Neural progenitor cell (in vitro differentiated cells): Measurements from ENCODE around the gene IRF5. TPM values are rescaled to one million over a fixed set of nuclear protein-coding genes. Genes with fewer than 3 reads are reported as not detected.

Source experiments
- DNase-seq: peaks from one replicate; pipeline ENCODE4 v3.0.0-alpha.2; 2016; ENCODE audit warnings: low spot score
- H2AFZ ChIP-seq: fragments of 200-600 bp; sonication (generic); replicated peaks from 2 replicates; pipeline ENCODE4 v1.6.1; 2016; ENCODE audit warnings: antibody characterized with exemption
- H3F3A ChIP-seq: fragments of 200-600 bp; sonication (generic); 2 replicates; pipeline ENCODE4 v1.6.1; 2016; ENCODE audit warnings: antibody characterized with exemption, low read depth
- H3K27ac ChIP-seq: fragments of 200-600 bp; sonication (generic); 2 replicates; pipeline ENCODE4 v1.5.1; 2016; ENCODE audit warnings: mild to moderate bottlenecking
- H3K27me3 ChIP-seq: fragments of 200-600 bp; sonication (generic); 2 replicates; pipeline ENCODE4 v1.6.1; 2016; ENCODE audit warnings: mild to moderate bottlenecking, moderate library complexity
- H3K36me3 ChIP-seq: fragments of 200-600 bp; sonication (generic); 2 replicates; pipeline ENCODE4 v1.5.1; 2016
- H3K4me1 ChIP-seq: fragments of 200-600 bp; sonication (generic); 2 replicates; pipeline ENCODE4 v1.6.1; 2016; ENCODE audit warnings: mixed run types
- H3K4me2 ChIP-seq: fragments of 200-600 bp; sonication (generic); 2 replicates; pipeline ENCODE4 v1.6.1; 2016
- H3K4me3 ChIP-seq: fragments of 200-600 bp; sonication (generic); 2 replicates; pipeline ENCODE4 v1.5.1; 2016
- H3K79me2 ChIP-seq: fragments of 200-600 bp; sonication (generic); 2 replicates; pipeline ENCODE4 v1.6.1; 2016; ENCODE audit warnings: low read depth
- H3K9ac ChIP-seq: fragments of 200-600 bp; sonication (generic); 2 replicates; pipeline ENCODE4 v1.6.1; 2016
- H3K9me3 ChIP-seq: fragments of 200-600 bp; sonication (generic); 2 replicates; pipeline ENCODE4 v1.5.1; 2016; ENCODE audit warnings: low read depth
- H4K20me1 ChIP-seq: fragments of 200-600 bp; sonication (generic); 2 replicates; pipeline ENCODE4 v1.6.1; 2016; ENCODE audit warnings: low read depth
- H3K27ac Mint-ChIP-seq: 3 replicates; pipeline ENCODE4 v1.8.0; 2021; ENCODE audit warnings: mixed read lengths
- H3K27me3 Mint-ChIP-seq: 2 replicates; pipeline ENCODE4 v1.8.0; 2022; ENCODE audit warnings: low read depth, mild to moderate bottlenecking, inconsistent platforms, moderate library complexity, mixed read lengths; ENCODE audit not compliant: insufficient read depth
- H3K36me3 Mint-ChIP-seq: 3 replicates; pipeline ENCODE4 v1.8.0; 2021; ENCODE audit warnings: mixed read lengths
- H3K4me1 Mint-ChIP-seq: 3 replicates; pipeline ENCODE4 v1.8.0; 2021; ENCODE audit warnings: mixed read lengths
- H3K4me3 Mint-ChIP-seq: 3 replicates; pipeline ENCODE4 v1.8.0; 2021; ENCODE audit warnings: mild to moderate bottlenecking, moderate library complexity, mixed read lengths
- H3K9me3 Mint-ChIP-seq: 3 replicates; pipeline ENCODE4 v1.8.0; 2020; ENCODE audit warnings: mixed read lengths
- CTCF ChIP-seq: fragments of 200-600 bp; sonication (generic); IDR thresholded peaks from 2 replicates; pipeline ENCODE4 v1.5.1; 2017; ENCODE audit warnings: antibody characterized with exemption, mild to moderate bottlenecking
- EZH2 ChIP-seq: fragments of 200-600 bp; sonication (generic); IDR thresholded peaks from 2 replicates; pipeline ENCODE4 v1.6.1; 2017; ENCODE audit warnings: antibody characterized with exemption, mild to moderate bottlenecking, moderate library complexity
- EZH2phosphoT487 ChIP-seq: fragments of 200-600 bp; sonication (generic); IDR thresholded peaks from 2 replicates; pipeline ENCODE4 v1.6.1; 2017; ENCODE audit warnings: antibody characterized with exemption
- total RNA-seq: library from RNA; depleted of rRNA; stranded (reverse); fragments of >200 nt; gene quantifications from 2 replicates; pipeline ENCODE4 v1.2.3, GENCODE V29; 2015; ENCODE audit warnings: low replicate concordance

Gene IRF5
- total RNA-seq, 1 donor from 2014 or later: 0.22 TPM

GRCh38 chr7:128963327-128963757, 25.6 kb downstream of the IRF5 start:
- no peaks in the 10 kb centered on the region for H3K9me3 Mint-ChIP-seq
- Histone ChIP-seq H2AFZ (no peak overlapping the region), H3K4me1 (no peaks in the 10 kb centered on the region), H3K27ac (no peak overlapping the region), H3K4me3 (no peak overlapping the region), H3K36me3 (peaks cover 26% of the 10 kb centered on the region), H3K79me2 (no peaks in the 10 kb centered on the region), H4K20me1 (no peaks in the 10 kb centered on the region), H3K27me3 (no peaks in the 10 kb centered on the region), H3K9me3 (no peaks in the 10 kb centered on the region), H3K4me2 (no peak overlapping the region), H3F3A (no peaks in the 10 kb centered on the region), H3K9ac (no peak overlapping the region)
- no peak overlapping the region for H3K4me3 Mint-ChIP-seq
- H3K4me1 Mint-ChIP-seq: no peaks in the 10 kb centered on the region
- peaks cover 51% of the 10 kb centered on the region for H3K36me3 Mint-ChIP-seq
- no peak for DNase-seq
- no peak overlapping the region for H3K27ac Mint-ChIP-seq
- H3K27me3 Mint-ChIP-seq: no peaks in the 10 kb centered on the region
- no peak for TF ChIP-seq EZH2phosphoT487
- TF ChIP-seq EZH2: no peak
- no peak for TF ChIP-seq CTCF

- Mint-ChIP-seq H3K4me1 (no peaks in the 10 kb centered on the region), H3K36me3 (peaks cover 45% of the 10 kb centered on the region), H3K4me3 (no peak overlapping the region), H3K27ac (no peak overlapping the region), H3K27me3 (no peaks in the 10 kb centered on the region), H3K9me3 (no peaks in the 10 kb centered on the region)
- Histone ChIP-seq H4K20me1 (no peaks in the 10 kb centered on the region), H2AFZ (no peak overlapping the region), H3K4me1 (no peaks in the 10 kb centered on the region), H3F3A (no peaks in the 10 kb centered on the region), H3K9me3 (no peaks in the 10 kb centered on the region), H3K79me2 (no peaks in the 10 kb centered on the region), H3K27me3 (no peaks in the 10 kb centered on the region), H3K36me3 (peaks cover 33% of the 10 kb centered on the region), H3K4me2 (no peak overlapping the region), H3K9ac (no peak overlapping the region), H3K4me3 (no peak overlapping the region), H3K27ac (no peak overlapping the region)
- no peak for DNase-seq
- TF ChIP-seq EZH2 (no peak), CTCF (no peak), EZH2phosphoT487 (no peak)
Observed at GRCh38 chr7:128968624-128969023, 30.9 kb downstream of the IRF5 start.

GRCh38 chr7:128974241-128974934, 36.7 kb downstream of the IRF5 start:
- H3K27me3 ChIP-seq: no peaks in the 10 kb centered on the region
- no peak overlapping the region for H3K27ac Mint-ChIP-seq
- H3K27ac ChIP-seq: no peak overlapping the region
- no peak overlapping the region for H3K4me3 Mint-ChIP-seq
- H3K79me2 ChIP-seq: no peaks in the 10 kb centered on the region
- H3K9ac ChIP-seq: no peak overlapping the region
- H3K27me3 Mint-ChIP-seq: no peaks in the 10 kb centered on the region
- H3K4me1 Mint-ChIP-seq: no peaks in the 10 kb centered on the region
- no peaks in the 10 kb centered on the region for H3F3A ChIP-seq
- H3K36me3 Mint-ChIP-seq: peaks cover 48% of the 10 kb centered on the region
- no peak for DNase-seq
- no peak overlapping the region for H2AFZ ChIP-seq
- no peak for TF ChIP-seq CTCF
- TF ChIP-seq EZH2: no peak
- TF ChIP-seq EZH2phosphoT487: no peak
- H3K9me3 Mint-ChIP-seq: no peaks in the 10 kb centered on the region
- H3K4me3 ChIP-seq: no peak overlapping the region
- H3K9me3 ChIP-seq: no peaks in the 10 kb centered on the region
- H4K20me1 ChIP-seq: peaks cover 5% of the 10 kb centered on the region
- H3K4me2 ChIP-seq: no peak overlapping the region
- no peaks in the 10 kb centered on the region for H3K4me1 ChIP-seq
- peaks cover 10% of the 10 kb centered on the region for H3K36me3 ChIP-seq
